ENCODE measurements around the gene ZNF516.

Gene ZNF516

GRCh38 chr18:76492669-76493212, 2.3 kb downstream of the ZNF516 start:
- DNase-seq (ENCODE audit: low read depth, low spot score): peak; percentile 99
- peak overlapping the region; percentile 71 for H3K4me3 ChIP-seq (ENCODE audit: low read length)

- H3K4me3 ChIP-seq (ENCODE audit: low read length): peak overlapping the region; percentile 71
- no peak for DNase-seq (ENCODE audit: low read depth, low spot score)
These were observed 3.0 kb downstream of the ZNF516 start for GRCh38 chr18:76491776-76492668.

- DNase-seq (ENCODE audit: low read depth, low spot score): no peak
- peak overlapping the region; percentile 71 for H3K4me3 ChIP-seq (ENCODE audit: low read length)
These were observed 3.6 kb downstream of the ZNF516 start for GRCh38 chr18:76491473-76491775.

- peak overlapping the region; percentile 71 for H3K4me3 ChIP-seq (ENCODE audit: low read length)
- no peak for DNase-seq (ENCODE audit: low read depth, low spot score)
These were observed 4.2 kb downstream of the ZNF516 start for GRCh38 chr18:76490670-76491472.

GRCh38 chr18:76490033-76490432, 5.0 kb downstream of the ZNF516 start:
- no peak for DNase-seq (ENCODE audit: low read depth, low spot score)
- no peak overlapping the region for H3K4me3 ChIP-seq (ENCODE audit: low read length)

GRCh38 chr18:76489081-76489480, 6.0 kb downstream of the ZNF516 start:
- H3K4me3 ChIP-seq (ENCODE audit: low read length): no peak overlapping the region
- DNase-seq (ENCODE audit: low read depth, low spot score): no peak

GRCh38 chr18:76488190-76488589, 6.9 kb downstream of the ZNF516 start:
- no peak overlapping the region for H3K4me3 ChIP-seq (ENCODE audit: low read length)

GRCh38 chr18:76487782-76488181, 7.3 kb downstream of the ZNF516 start:
- no peak for DNase-seq (ENCODE audit: low read depth, low spot score)
- H3K4me3 ChIP-seq (ENCODE audit: low read length): no peak overlapping the region

More at GRCh38 chr18:76488190-76488589, 6.9 kb downstream of the ZNF516 start:
- DNase-seq (ENCODE audit: low read depth, low spot score): no peak

GRCh38 chr18:76487070-76487469, 8.0 kb downstream of the ZNF516 start:
- DNase-seq (ENCODE audit: low read depth, low spot score): no peak
- no peak overlapping the region for H3K4me3 ChIP-seq (ENCODE audit: low read length)

GRCh38 chr18:76486574-76486973, 8.5 kb downstream of the ZNF516 start:
- H3K4me3 ChIP-seq (ENCODE audit: low read length): no peak overlapping the region
- DNase-seq (ENCODE audit: low read depth, low spot score): no peak

GRCh38 chr18:76486038-76486437, 9.0 kb downstream of the ZNF516 start:
- H3K4me3 ChIP-seq (ENCODE audit: low read length): no peak overlapping the region
- no peak for DNase-seq (ENCODE audit: low read depth, low spot score)

- DNase-seq (ENCODE audit: low read depth, low spot score): no peak
These were observed 10.2 kb downstream of the ZNF516 start for GRCh38 chr18:76484749-76485387.

GRCh38 chr18:76483780-76484179, 11.3 kb downstream of the ZNF516 start:
- no peak for DNase-seq (ENCODE audit: low read depth, low spot score)
- no peak overlapping the region for H3K4me3 ChIP-seq (ENCODE audit: low read length)

More at GRCh38 chr18:76484749-76485387, 10.2 kb downstream of the ZNF516 start:
- H3K4me3 ChIP-seq (ENCODE audit: low read length): no peak overlapping the region

GRCh38 chr18:76482971-76483691, 11.9 kb downstream of the ZNF516 start:
- no peak for DNase-seq (ENCODE audit: low read depth, low spot score)

GRCh38 chr18:76482267-76482666, 12.8 kb downstream of the ZNF516 start:
- no peak overlapping the region for H3K4me3 ChIP-seq (ENCODE audit: low read length)
- no peak for DNase-seq (ENCODE audit: low read depth, low spot score)

More at GRCh38 chr18:76482971-76483691, 11.9 kb downstream of the ZNF516 start:
- no peak overlapping the region for H3K4me3 ChIP-seq (ENCODE audit: low read length)

- no peak for DNase-seq (ENCODE audit: low read depth, low spot score)
- no peak overlapping the region for H3K4me3 ChIP-seq (ENCODE audit: low read length)
These were observed 14.1 kb downstream of the ZNF516 start for GRCh38 chr18:76480913-76481312.

GRCh38 chr18:76479351-76480238, 15.4 kb downstream of the ZNF516 start:
- H3K4me3 ChIP-seq (ENCODE audit: low read length): no peak overlapping the region
- no peak for DNase-seq (ENCODE audit: low read depth, low spot score)

Measured in Jurkat, Clone E6-1 (cell line).